ENCODE data around the gene EDC3. TPM values are rescaled to one million over a fixed set of nuclear protein-coding genes. Genes with fewer than 3 reads are reported as not detected.
"Not testable (repeated sequence)": the region's sequence is repeated elsewhere in the genome, so short reads cannot be mapped to it uniquely, and the experiment has no call there.

EDC3 gene
- total RNA-seq, 1 donor = 3.7 TPM

DNA sequence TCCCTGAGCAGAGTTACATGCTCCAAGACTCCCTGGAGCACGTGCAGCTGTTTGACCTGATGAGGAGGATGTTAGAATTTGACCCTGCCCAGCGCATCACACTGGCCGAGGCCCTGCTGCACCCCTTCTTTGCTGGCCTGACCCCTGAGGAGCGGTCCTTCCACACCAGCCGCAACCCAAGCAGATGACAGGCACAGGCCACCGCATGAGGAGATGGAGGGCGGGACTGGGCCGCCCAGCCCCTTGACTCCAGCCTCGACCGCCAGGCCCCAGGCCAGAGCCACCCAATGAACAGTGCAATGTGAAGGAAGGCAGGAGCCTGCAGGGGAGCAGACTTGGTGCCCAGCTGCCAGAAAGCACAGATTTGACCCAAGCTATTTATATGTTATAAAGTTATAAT is 66.1 kb downstream of the EDC3 start:
- H3K9me3 ChIP-seq (ENCODE audit: low read depth, low read length); H3K27me3 ChIP-seq (ENCODE audit: insufficient read depth, low read length); H3K4me3 ChIP-seq (ENCODE audit: low read length): not testable (repeated sequence)
- peaks cover 34% of the 10 kb centered on the region for H3K4me1 ChIP-seq (ENCODE audit: insufficient read depth, low read length)

GRCh38 chr15:74628949-74629348 is 66.9 kb downstream of the EDC3 start:
- peaks cover 34% of the 10 kb centered on the region for H3K4me1 ChIP-seq (ENCODE audit: insufficient read depth, low read length)
- H3K27me3 ChIP-seq (ENCODE audit: insufficient read depth, low read length) = no peaks in the 10 kb centered on the region
- no peaks in the 10 kb centered on the region for H3K9me3 ChIP-seq (ENCODE audit: low read depth, low read length)
- no peak overlapping the region for H3K4me3 ChIP-seq (ENCODE audit: low read length)

DNA sequence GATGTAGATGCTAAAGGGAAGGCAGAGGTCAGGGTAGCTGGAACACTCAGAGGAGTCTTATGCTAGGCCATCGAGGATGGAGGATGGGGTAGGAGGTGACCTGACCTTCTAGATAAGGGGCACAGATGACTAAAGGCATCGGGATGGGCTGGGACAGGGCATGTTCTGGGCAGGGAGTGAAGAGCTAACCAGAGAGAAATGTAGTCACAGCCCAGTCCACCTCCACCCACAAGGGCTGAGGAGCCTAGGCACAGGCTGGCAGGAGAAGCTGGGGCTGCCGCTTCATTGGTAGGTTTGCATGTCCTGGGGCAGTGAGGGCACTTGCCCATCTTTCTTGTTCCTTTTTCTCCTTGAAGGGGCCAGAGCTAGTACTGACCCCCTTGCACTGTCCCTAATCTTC is 67.6 kb downstream of the EDC3 start:
- peaks cover 34% of the 10 kb centered on the region for H3K4me1 ChIP-seq (ENCODE audit: insufficient read depth, low read length)
- no peak overlapping the region for H3K4me3 ChIP-seq (ENCODE audit: low read length)
- no peaks in the 10 kb centered on the region for H3K27me3 ChIP-seq (ENCODE audit: insufficient read depth, low read length)
- no peaks in the 10 kb centered on the region for H3K9me3 ChIP-seq (ENCODE audit: low read depth, low read length)

GRCh38 chr15:74627766-74628165 is 68.1 kb downstream of the EDC3 start:
- no peaks in the 10 kb centered on the region for H3K27me3 ChIP-seq (ENCODE audit: insufficient read depth, low read length)
- no peak overlapping the region for H3K4me3 ChIP-seq (ENCODE audit: low read length)
- H3K9me3 ChIP-seq (ENCODE audit: low read depth, low read length) = no peaks in the 10 kb centered on the region
- peaks cover 34% of the 10 kb centered on the region for H3K4me1 ChIP-seq (ENCODE audit: insufficient read depth, low read length)

- Histone ChIP-seq H3K27me3 (ENCODE audit: insufficient read depth, low read length) (no peaks in the 10 kb centered on the region), H3K4me1 (ENCODE audit: insufficient read depth, low read length) (peaks cover 34% of the 10 kb centered on the region), H3K9me3 (ENCODE audit: low read depth, low read length) (no peaks in the 10 kb centered on the region), H3K4me3 (ENCODE audit: low read length) (no peak overlapping the region)
Observed at GRCh38 chr15:74626752-74627692, 68.8 kb downstream of the EDC3 start.

DNA sequence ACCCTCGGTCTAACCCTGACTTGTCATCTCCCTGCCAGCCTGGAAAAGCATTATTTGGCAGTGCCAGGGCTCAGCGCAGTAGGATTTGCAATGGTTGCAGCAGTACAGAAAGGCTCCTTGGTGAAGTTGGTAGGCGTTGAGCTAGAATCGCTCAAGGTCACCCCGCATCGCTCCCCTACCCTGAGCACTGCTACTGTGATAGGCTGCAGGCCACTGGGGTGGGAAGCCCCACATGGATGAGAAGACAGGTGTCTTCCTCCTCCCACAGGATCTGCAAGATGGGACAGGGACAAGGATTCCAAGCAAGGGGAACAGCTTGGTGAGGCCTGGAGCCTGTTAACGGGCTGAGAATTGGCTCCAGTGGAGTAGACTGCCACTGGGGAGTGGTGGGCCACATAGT is 69.5 kb downstream of the EDC3 start:
- Histone ChIP-seq H3K9me3 (ENCODE audit: low read depth, low read length) (no peaks in the 10 kb centered on the region), H3K27me3 (ENCODE audit: insufficient read depth, low read length) (no peaks in the 10 kb centered on the region), H3K4me1 (ENCODE audit: insufficient read depth, low read length) (peaks cover 34% of the 10 kb centered on the region), H3K4me3 (ENCODE audit: low read length) (no peak overlapping the region)

DNA sequence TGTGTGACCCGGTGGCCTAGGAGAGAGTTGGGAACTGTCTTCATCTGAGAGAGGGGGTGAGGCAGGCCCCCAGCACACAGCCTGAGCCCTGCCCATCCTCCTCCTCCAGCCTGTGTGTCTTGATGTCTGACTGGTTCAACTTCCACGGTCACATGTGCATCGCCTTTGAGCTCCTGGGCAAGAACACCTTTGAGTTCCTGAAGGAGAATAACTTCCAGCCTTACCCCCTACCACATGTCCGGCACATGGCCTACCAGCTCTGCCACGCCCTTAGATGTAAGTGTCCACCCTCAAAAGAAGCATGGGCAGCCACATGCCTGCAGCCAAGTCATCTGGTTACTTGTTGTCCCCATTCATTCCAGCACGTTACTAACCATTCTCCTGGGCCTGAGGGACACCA is 70.1 kb downstream of the EDC3 start:
- H3K9me3 ChIP-seq (ENCODE audit: low read depth, low read length) = no peaks in the 10 kb centered on the region
- no peaks in the 10 kb centered on the region for H3K27me3 ChIP-seq (ENCODE audit: insufficient read depth, low read length)
- H3K4me3 ChIP-seq (ENCODE audit: low read length) = no peak overlapping the region
- peaks cover 37% of the 10 kb centered on the region for H3K4me1 ChIP-seq (ENCODE audit: insufficient read depth, low read length)

DNA sequence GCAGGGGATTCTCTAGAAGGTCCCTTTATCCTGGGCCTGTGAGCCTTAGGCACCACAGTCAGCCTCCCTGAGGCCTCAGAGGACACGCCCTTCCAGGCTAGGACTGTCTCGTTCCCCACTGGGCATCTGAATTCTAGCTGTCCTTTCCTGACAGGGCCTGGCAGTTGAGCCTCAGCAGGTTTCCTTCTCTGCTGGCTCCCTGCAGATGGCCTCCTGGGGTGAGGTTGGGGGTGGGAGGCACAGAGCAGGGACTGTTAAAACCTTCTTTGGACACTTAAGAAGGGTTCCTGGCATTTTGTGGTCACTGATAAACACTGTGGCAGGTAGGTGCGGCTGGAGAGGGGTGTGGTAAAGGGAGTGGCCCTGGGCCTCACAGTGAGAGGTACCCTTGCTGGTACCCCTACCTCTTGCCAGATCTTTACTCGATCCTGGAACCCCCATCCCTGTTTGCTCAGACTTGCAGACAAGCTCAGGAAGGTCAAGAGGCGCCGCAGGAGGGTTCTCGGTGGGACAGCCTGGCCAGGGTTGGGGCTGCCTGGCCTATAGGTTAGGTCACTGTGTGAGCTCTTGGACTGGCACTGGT is 71.7 kb downstream of the EDC3 start:
- no peak overlapping the region for H3K4me3 ChIP-seq (ENCODE audit: low read length)
- no peaks in the 10 kb centered on the region for H3K9me3 ChIP-seq (ENCODE audit: low read depth, low read length)
- no peaks in the 10 kb centered on the region for H3K27me3 ChIP-seq (ENCODE audit: insufficient read depth, low read length)
- H3K4me1 ChIP-seq (ENCODE audit: insufficient read depth, low read length) = peaks cover 34% of the 10 kb centered on the region

- no peaks in the 10 kb centered on the region for H3K9me3 ChIP-seq (ENCODE audit: low read depth, low read length)
- H3K27me3 ChIP-seq (ENCODE audit: insufficient read depth, low read length) = no peaks in the 10 kb centered on the region
- no peak overlapping the region for H3K4me3 ChIP-seq (ENCODE audit: low read length)
- H3K4me1 ChIP-seq (ENCODE audit: insufficient read depth, low read length) = peaks cover 38% of the 10 kb centered on the region
Observed at GRCh38 chr15:74622758-74623157, 73.1 kb downstream of the EDC3 start.

DNA sequence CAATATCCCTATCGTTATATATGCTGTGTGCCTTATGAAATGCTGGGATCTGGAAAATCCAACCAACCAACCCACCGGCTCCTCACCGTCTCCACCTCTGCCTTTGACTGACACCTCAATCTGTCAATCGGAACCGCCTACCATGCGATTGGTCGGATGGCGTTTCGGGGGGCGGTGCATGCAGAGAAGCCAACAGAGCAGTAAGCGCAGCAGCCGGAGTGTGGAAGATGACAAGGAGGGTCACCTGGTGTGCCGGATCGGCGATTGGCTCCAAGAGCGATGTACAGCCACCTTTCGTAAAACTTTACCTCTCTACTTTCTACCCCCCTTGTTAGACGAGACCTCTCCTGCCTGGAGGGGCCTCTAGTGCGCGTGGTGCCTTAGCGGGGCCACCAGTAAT is 73.9 kb downstream of the EDC3 start:
- Histone ChIP-seq H3K27me3 (ENCODE audit: insufficient read depth, low read length) (no peaks in the 10 kb centered on the region), H3K4me1 (ENCODE audit: insufficient read depth, low read length) (peaks cover 38% of the 10 kb centered on the region)

DNA sequence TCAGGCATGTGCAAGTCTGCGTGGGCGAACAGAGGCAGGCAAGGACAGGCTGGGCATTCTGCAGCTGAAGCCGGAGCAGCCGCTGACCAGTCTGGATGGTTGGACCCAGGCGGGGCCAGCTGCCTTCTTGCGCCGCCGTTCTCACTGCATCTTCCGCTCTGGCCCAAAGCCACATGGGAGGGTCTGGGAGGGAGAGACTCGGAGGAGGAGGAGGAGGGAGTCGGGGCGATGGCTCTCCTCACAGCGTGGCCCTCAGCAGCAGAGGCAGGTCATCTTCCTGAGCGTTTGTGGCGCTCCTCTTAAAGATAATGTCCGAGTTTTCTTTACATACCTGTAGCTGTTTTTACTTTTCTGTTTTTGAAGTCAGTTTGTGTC is 74.3 kb downstream of the EDC3 start:
- Histone ChIP-seq H3K4me3 (ENCODE audit: low read length) (no peak overlapping the region), H3K27me3 (ENCODE audit: insufficient read depth, low read length) (no peaks in the 10 kb centered on the region), H3K9me3 (ENCODE audit: low read depth, low read length) (no peaks in the 10 kb centered on the region), H3K4me1 (ENCODE audit: insufficient read depth, low read length) (peaks cover 38% of the 10 kb centered on the region)

More for the DNA sequence above, 73.9 kb downstream of the EDC3 start:
- no peak overlapping the region for H3K4me3 ChIP-seq (ENCODE audit: low read length)
- H3K9me3 ChIP-seq (ENCODE audit: low read depth, low read length) = no peaks in the 10 kb centered on the region

- H3K9me3 ChIP-seq (ENCODE audit: low read depth, low read length) = no peaks in the 10 kb centered on the region
- H3K4me3 ChIP-seq (ENCODE audit: low read length) = no peak overlapping the region
- no peaks in the 10 kb centered on the region for H3K27me3 ChIP-seq (ENCODE audit: insufficient read depth, low read length)
- H3K4me1 ChIP-seq (ENCODE audit: insufficient read depth, low read length) = peaks cover 36% of the 10 kb centered on the region
Observed at GRCh38 chr15:74620636-74621545, 74.9 kb downstream of the EDC3 start.

GRCh38 chr15:74619916-74620635 is 75.7 kb downstream of the EDC3 start:
- Histone ChIP-seq H3K4me3 (ENCODE audit: low read length) (no peak overlapping the region), H3K9me3 (ENCODE audit: low read depth, low read length) (no peaks in the 10 kb centered on the region), H3K4me1 (ENCODE audit: insufficient read depth, low read length) (peaks cover 36% of the 10 kb centered on the region), H3K27me3 (ENCODE audit: insufficient read depth, low read length) (no peaks in the 10 kb centered on the region)

GRCh38 chr15:74618841-74619596 is 76.8 kb downstream of the EDC3 start:
- Histone ChIP-seq H3K4me3 (ENCODE audit: low read length) (no peak overlapping the region), H3K9me3 (ENCODE audit: low read depth, low read length) (no peaks in the 10 kb centered on the region), H3K4me1 (ENCODE audit: insufficient read depth, low read length) (peaks cover 44% of the 10 kb centered on the region), H3K27me3 (ENCODE audit: insufficient read depth, low read length) (no peaks in the 10 kb centered on the region)
